Hippocampal formation (tissue), 2 donors: ENCODE data around the gene KNSTRN.

Experiments used
- DNase-seq, 2 donors: peaks; one replicate each; lab custom pipeline; 2025; lab: John Stamatoyannopoulos, UW

KNSTRN gene

DNA sequence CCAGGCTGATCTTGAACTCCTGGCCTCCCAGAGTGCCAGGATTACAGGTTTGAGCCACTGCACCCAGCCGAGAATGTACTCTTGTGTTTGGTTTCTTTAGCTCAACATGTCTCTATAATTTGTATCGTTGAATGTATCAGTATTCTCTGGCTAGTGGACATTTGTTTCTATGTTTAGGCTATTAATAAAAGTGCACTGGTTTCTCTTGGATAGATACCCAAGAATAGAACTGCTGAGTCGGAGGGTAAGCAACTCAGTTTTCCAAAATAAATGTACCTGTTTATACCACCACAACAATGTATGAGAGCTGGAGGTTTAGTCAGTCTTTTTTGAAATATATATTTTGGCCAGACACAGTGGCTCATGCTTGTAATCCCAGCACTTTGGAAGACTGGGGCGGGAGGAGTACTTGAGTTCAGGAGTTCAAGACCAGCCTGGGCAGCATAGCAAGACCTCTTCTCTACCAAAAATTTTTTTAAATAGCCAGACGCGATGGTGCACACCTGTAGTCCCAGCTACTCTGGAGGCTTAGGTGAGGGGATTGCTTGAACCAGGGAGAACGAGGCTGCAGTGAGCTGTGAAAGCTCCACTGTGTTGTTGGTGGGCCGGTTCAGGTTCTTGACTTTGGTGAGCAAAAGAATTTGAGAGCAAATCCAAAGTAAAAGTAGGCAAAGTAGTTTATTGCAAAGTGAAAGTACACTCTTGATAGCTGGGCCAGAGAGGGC, 15.3 kb downstream of the KNSTRN start:
- DNase-seq, result no peak

DNA sequence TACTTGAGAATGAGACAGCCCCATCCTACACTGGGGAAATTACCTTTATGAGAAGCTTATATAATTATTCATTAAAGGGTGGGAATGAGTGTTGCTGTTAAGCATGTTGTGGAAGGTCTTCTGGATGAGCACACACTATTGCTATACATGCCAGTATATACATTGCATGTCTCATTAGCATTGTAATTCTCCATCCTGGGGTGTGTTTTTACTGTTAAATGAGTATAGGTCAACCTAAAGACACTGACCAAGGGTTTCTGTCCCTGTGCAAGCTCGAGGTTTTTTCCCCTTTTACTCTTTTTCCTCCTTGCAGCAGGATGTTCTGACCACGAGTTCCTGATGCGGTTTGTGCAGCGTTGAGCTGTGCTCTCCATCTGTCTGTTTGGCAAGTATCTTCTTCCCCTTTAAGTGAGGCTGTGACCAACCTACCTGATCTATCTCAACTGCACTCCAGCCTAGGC, 15.9 kb downstream of the KNSTRN start:
- DNase-seq, result peak in 1 of 2 donors; percentile 32

GRCh38 chr15:40399370-40399769, 16.8 kb downstream of the KNSTRN start:
- no peak for DNase-seq

GRCh38 chr15:40405501-40406381, 23.2 kb downstream of the KNSTRN start, which contains the start of gene IVD:
IVD (plus strand) TSS chr15:40405795; CDS start chr15:40405828, 33 bp downstream.
- DNase-seq, result peak; percentile 96 to 98

- DNase-seq, result no peak
These were observed 24.9 kb downstream of the KNSTRN start for GRCh38 chr15:40407330-40407990.

DNA sequence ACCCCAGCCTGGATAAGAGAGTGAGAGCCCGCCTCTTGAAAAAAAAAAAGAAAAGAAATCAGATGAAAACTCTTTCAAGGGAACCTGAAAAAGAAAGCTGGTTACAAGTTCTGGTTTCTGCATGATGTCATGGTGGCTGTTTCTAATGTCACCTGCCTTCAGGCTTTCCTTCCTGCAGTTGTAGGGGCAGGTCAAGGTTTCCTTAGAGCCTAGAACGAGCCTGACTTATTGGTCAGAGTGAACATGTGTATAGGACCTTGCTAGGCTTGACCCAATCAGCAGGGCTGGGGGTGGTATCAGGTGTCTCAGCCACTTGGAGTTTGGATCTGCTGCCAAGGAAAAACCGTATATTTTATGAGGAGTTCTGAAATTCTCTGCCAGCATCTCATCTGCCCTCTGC, 26.8 kb downstream of the KNSTRN start:
- DNase-seq, result no peak

DNA sequence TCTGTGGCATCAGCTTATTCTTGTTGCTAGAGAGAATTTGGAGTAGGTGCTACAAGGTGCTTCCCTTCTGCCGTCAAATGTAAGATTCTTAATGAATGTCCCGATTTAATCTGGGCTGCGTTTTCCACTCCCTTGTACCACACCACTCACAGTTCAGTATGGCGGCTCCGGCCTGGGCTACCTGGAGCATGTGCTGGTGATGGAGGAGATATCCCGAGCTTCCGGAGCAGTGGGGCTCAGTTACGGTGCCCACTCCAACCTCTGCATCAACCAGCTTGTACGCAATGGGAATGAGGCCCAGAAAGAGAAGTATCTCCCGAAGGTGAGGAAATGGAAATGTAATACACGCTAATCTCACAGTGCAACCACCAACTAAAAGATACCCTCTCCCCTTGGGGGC, 28.0 kb downstream of the KNSTRN start:
- DNase-seq, result no peak

DNA sequence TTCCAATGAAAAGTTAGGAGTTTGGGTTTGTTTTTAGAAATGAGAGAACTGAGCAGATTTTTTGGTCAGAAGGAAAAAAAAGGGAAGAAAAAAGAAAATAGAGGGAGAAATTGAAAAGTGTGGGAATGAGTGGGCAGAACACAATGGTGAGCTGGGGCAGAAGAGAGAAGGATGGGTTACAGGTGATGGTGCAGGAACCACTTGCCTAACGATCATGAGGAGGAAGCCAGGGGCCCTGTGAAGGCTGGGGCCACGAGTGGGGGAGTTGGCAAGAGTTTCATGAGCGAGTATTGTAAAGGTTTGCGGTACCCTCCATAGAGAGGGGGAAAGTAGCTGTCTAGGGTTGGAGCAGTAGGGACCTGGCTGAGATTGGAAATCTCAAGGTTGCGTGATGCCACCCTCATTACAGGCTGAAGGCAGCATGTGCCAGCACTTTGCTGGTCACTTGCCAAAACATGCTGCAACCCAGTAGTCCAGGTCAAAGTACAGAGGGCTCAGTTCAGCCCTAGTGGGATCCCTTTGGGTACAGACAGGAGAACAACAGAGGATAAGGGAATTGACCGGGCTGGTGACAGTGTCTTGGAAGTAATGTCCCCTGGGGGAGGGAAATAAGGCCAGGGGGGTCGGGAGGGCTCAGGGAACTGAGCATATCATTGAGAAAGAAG, 29.7 kb downstream of the KNSTRN start:
- DNase-seq, result no peak

- DNase-seq, result no peak
These were observed 30.5 kb downstream of the KNSTRN start for GRCh38 chr15:40413036-40413435.

DNA sequence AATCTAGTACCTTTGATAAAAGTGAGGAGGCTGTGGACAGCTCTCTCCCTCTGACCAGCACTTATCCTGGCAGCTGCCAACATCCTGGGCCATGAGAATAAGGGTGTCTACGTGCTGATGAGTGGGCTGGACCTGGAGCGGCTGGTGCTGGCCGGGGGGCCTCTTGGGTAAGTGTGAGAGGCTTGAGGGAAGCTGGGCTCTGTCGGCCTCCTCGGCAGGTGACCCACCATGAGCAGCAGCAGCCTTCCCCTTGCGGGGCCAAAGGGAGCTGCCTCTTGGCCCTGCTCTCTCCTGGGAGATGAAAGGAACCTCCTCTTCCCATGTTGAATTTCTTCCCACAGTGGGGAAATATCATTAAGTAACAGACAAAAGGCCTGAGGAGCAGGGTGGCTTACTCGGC, 32.3 kb downstream of the KNSTRN start:
- no peak for DNase-seq

- no peak for DNase-seq
These were observed 32.7 kb downstream of the KNSTRN start for GRCh38 chr15:40415226-40415625.

DNA sequence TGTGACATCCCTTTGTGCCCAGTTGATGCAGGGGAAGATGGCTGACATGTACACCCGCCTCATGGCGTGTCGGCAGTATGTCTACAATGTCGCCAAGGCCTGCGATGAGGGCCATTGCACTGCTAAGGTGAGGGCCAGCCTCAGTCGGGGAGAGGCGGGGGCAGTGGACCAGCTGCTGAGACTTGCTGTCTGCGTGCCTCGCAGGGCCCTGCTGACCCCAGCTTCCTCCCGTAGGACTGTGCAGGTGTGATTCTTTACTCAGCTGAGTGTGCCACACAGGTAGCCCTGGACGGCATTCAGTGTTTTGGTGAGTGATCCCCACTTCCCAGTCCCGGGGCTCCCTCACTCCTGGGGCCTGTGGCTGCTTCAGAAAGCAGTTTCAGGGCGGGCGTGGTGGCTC, 33.5 kb downstream of the KNSTRN start:
- DNase-seq, result no peak

DNA sequence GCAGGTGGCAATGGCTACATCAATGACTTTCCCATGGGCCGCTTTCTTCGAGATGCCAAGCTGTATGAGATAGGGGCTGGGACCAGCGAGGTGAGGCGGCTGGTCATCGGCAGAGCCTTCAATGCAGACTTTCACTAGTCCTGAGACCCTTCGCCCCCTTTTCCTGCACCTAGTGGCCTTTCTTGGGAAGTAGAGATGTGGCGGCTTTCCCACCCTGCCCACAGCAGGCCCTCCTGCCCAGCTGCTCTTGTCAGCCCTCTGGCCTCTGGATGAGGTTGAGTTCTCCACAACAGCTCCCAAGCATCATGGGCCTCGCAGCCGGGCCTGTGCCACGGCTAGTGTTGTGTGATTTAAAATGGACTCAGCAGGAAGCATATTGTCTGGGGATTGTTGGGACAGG, 35.6 kb downstream of the KNSTRN start:
- no peak for DNase-seq

DNA sequence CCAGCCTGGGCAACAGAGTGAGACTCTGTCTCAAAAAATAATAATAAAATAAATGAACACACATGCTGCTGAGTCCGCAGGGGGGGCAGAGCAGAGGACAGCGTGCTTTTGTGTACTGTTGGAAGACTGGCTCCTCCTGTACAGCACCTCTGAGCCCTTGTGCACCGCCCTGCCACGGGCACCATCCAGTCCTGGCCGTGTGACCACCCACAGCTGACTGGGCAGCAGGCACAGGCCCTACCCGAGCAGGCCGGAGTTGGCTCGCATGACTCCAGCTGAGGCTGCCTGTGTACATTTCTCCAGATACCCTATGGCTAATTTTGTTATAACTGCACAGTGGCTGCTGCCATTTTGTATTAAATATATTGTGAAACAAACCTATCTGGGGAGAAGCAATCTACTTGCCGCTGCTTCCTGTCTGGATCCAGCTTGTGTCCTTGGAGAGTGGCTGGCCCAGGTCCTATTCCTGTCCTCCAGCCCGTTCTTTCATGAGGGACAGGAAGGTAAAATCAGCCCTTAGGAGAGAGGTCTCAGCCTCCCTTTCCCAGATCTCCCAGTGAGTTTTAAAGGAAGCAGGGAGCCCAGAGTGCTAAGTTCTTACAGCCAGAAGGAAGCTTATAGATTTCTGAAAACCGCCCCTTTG, 37.7 kb downstream of the KNSTRN start:
- DNase-seq, result no peak

- DNase-seq, result no peak
These were observed 38.3 kb downstream of the KNSTRN start for GRCh38 chr15:40420793-40421192.

GRCh38 chr15:40421246-40422157, 39.0 kb downstream of the KNSTRN start:
- DNase-seq, result peak; percentile 40 to 63

DNA sequence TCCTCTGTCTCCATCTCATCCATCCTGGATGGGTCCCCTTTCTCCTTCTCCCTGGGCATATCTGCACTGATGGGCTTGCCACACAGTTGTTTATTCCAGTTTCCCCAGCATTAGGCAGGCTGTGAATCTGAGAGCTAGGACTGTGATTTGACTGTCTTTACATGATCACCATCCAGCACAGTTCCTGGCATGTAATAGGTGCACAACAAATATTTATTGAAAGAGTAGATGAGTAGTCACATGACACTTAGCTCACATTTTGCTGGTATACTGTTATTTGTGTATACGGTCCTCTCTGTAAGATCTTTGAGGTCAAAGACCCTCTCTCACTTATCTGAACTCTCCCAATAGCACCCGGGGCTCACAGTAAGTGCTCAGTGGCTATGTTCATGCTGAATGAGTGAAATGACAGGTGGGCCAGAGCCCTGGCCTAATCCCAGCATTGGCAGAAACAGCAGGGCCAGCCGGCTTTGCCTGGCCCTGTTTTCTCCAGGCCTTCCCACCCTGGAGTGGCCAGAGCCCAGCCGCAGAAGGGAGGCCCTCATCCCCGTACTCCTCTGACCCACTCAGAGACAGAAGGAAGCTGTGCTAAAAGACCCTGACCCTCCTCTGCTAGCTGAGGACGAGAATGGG, 42.1 kb downstream of the KNSTRN start:
- DNase-seq, result no peak

DNA sequence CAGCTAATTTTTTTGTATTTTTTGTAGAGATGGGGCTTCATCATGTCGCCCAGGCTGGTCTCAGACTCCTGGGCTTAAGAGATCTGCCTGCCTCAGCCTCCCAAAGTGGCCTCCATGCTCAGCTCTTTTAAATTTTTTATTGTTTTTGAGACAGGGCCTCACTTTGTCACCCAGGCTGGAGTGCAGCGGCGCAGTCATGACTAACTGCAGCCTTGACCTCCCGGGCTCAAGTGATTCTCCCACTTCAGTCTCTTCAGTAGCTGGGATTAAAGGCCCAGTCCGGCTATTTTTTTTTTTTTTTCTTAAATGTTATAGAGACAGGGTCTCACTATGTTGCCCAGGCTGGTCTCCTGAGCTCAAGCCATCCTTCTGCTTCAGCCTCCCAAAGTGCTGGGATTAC, 43.2 kb downstream of the KNSTRN start:
- DNase-seq, result no peak

- no peak for DNase-seq
These were observed 44.7 kb downstream of the KNSTRN start for GRCh38 chr15:40427188-40427587.

DNA sequence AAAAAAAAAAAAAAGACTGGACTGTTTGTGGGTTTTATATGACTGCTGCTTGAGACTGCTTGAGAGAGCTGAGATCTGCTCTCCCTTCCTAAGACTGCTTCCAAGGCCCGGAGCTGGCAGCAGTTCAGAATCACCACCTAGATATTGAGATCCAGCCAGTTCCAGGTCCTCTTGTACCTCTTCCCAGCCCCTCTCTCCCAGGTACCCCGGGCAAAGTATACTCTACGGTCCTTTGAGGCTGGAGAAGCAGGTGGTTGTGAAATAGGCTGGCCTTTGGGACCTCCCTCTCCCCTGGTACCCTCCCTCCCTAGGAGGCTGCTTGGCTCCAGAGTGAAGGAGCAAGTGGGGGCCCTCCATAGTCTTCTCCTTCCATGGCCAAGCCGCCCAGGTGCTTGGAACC, 45.7 kb downstream of the KNSTRN start:
- no peak for DNase-seq
